GM13976 (cell line): Measurements from ENCODE around the gene ICAM5.

ENCODE experiments used
- DNase-seq: peaks from one replicate; pipeline ENCODE4 v3.0.0; 2012; ENCODE audit warnings: low spot score
- CTCF ChIP-seq: IDR thresholded peaks from 2 replicates; pipeline ENCODE4 v1.5.1; 2012; ENCODE audit warnings: borderline replicate concordance, mild to moderate bottlenecking; ENCODE audit not compliant: insufficient read depth; ENCODE audit errors: extremely low read depth, missing control alignments, control extremely low read depth
- in situ Hi-C: fragments of 300-500 bp; cut with MboI; formaldehyde crosslinking; loops from one replicate; pipeline ENCODE4 v1.12.0; 2022; ENCODE audit warnings: low sequenced_read_pairs, mixed read lengths, inconsistent platforms; ENCODE audit not compliant: unreplicated experiment

ICAM5 gene

GRCh38 chr19:10299545-10300458 lies 10.1 kb downstream of the ICAM5 start:
- no peak for DNase-seq
- in situ Hi-C loops = no loop called here
- TF ChIP-seq CTCF = no peak

GRCh38 chr19:10305139-10305806 lies 15.5 kb downstream of the ICAM5 start:
- DNase-seq = no peak
- no peak for TF ChIP-seq CTCF
- in situ Hi-C loops = no loop called here

- no peak for TF ChIP-seq CTCF
- in situ Hi-C loops = no loop called here
- no peak for DNase-seq
Measured at GRCh38 chr19:10306327-10306726, 16.6 kb downstream of the ICAM5 start.

GRCh38 chr19:10309423-10309822 lies 19.7 kb downstream of the ICAM5 start, which contains the start of gene ZGLP1:
Gene ZGLP1, minus strand, starts transcription at chr19:10309815.
- TF ChIP-seq CTCF = no peak
- no peak for DNase-seq
- in situ Hi-C loops = no loop called here

GRCh38 chr19:10315335-10316214 lies 25.8 kb downstream of the ICAM5 start, which contains the start of gene FDX2:
Gene FDX2, minus strand, starts transcription at chr19:10316015. Its CDS starts 19 bp downstream, at chr19:10315996.
- in situ Hi-C loops = no loop called here
- peak; percentile 96 for DNase-seq
- TF ChIP-seq CTCF = no peak
